Activated CD8-positive, alpha-beta memory T cell treated with anti-CD3 and anti-CD28 coated beads for 4 hours (primary cell): ENCODE measurements around the gene BCR.

Experiments
- DNase-seq, 2 donors: peaks; one replicate each; pipeline ENCODE4 v3.0.0-alpha.2; 2020; ENCODE audit warnings: low read depth in 2 of 2

BCR gene

DNA sequence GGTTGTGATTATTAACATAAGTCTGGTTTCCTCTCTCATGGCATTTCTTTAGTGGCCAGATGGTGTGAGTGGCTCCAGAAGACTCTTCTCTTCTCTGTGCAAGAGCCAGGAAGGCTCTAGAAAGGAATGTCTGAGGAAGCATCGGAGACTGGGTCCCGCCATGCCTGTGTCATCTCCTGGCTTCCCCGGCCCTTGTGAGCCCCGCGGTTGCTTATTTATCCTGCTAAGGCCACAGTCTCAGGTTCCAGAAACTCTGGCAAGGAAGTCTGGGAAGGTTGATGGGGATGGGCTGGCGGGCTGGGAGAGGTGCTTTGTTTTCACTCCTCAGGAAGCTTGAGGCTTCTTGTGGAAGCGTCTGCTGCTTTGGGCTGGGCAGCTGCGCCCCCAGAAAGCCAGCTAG is 18.9 kb downstream of the BCR start:
- no peak for DNase-seq

DNA sequence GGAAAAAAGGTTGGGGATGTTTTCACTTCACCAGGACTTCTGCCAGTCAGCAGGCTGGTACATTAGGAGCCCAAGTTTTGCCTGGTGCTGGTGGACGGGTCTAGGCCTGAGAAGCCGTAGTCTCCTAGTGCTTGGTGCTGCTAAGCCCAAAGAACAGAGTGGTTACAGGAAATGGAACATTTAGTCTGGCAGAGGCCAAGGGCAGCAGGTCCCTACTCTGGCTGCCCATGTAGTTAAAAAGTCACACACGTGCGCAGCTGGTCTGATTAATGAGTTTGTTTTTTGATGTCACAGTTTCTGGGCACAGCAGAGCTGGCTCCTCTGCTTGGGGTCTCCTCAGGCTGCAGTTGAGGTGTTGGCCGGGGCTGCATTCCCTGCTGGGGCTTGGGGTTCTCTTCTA is 20.6 kb downstream of the BCR start:
- no peak for DNase-seq

DNA sequence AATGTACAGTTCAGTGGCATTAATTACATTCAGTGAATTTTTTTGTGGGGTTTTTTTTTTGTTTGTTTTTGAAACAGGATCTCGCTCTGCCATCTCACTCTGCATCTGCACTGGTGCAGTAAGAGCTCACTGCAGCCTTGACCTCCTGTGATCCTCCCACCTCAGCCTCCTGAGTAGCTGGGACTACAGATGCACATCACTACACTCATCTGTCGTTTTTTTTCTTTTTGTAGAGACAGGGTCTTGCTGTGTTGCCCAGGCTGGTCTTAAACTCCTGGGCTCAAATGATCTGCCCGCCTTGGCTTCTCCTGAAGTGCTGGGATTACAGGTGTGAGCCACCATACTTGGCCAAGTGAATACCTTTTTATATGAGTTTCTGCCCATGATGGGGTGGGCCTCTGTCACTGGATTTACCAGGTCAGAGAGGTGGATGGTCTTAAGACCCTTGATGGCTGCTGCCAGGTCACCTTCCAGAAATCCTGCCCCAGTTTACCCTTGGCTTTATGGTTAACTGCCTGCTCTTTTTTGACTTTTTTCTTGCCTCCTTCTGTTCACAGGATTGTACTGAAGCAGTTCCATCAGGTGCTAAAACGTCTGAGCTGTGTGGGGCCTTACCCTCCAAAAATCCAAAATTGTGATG is 22.6 kb downstream of the BCR start:
- no peak for DNase-seq

DNA sequence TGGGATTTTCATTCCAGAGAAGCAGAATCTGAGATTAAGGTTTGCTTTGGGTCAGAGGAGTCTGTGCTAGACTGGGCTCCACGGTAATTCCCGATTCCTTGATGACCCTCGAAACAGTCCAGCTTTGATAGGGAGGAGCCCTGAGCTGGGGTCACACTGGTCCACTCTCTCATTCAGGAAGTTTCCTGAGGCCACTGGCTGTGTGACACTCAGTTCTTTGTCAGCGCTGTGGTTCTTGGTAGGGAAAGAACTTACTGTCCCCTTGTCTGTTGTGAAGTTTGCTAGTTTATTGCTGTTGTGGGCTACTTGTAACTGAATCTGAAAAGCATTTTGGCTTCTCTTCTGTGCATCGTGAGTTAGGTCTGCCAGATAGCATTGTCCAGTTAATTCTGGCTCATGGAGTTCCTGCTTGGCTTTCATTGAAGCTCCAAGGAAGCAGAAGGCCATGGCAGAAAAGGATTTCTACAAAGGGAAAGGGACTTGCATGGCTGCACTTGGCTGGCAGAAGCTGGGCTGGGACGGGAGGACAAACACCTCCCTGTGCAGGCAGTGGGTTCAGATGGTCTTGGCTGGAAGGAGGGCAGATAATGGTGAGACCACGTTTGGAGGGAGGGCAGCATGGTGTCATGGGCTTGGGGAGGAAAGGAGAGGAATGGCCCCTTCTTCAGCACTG is 23.3 kb downstream of the BCR start:
- DNase-seq, result no peak

DNA sequence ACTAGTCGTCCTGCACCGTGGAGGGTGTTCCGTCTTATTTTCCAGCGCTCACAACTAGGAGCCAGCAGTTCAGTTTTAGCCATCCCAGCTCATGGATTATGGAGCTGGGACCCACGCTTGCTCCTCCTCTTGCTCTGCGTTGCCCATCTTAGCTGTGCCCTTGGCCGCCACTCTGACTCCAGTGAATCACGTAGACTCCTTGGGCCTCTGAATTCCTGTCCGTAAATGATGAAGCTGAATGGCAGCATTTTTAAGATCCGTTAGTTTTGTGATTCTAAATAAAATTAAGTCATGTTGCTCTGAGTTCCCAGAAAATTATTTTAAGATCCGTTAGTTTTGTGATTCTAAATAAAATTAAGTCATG is 23.8 kb downstream of the BCR start:
- no peak for DNase-seq

DNA sequence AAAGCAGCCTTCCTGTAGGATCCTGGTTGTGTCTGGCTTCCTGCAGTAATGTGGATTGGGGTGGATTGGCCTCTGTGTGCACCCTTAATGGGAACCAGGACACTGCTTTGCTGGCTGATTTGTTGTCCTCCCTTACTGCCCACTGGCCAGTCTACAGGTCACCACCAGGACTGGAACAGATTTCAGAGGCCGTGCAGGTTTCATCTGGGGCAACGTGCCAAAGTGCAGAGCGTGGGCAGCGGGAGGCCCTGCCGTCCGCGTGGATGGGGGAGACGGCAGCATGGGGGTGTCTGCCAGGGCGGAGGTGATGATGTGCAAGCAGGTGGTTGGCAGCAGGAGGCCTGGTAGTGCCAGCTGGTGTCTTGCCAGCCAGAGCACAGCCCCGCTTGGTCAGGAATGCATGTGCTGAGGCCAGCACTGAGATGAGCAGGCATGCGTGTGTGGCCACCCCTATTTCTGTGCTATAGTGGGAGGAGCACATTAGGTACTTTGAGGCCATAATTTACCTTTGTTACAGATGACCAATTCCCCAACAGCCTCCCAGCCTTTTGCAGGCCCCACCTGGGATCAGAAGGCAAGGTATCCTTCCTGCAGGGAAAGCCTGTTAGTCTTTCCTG is 24.3 kb downstream of the BCR start:
- no peak for DNase-seq

DNA sequence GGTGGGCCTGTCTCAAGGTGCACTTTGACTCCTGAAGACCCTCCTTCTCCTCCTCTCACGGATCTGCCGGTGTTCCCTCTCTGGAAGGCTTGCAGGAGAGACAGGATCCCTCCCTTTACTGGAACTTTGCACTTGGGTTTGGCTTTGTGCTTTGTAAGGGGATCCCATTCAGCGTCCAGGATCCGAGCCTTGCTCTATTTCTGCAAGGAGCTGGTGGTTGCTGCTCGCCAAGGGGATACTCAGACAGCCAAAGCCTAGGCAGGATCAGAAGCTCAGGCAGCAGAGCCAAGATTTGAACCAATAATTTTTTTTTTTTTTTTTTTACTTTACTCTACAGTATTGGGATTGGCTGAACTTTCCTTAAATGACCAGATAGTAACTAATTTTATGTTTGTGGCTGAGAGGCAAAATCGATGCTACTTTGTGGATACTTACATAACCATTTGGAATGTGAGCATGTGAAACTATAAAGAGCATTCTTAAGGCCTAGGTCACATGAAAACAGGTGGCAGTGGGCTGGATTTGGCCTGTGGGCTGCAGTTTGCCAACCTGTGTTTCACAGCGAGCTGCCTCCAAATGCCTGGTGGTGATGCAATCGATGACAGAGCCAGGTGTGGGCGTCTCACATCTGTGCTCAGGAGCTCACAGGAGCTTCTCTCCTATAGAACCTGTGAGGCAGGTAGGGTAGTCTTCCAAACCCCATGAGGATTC is 25.2 kb downstream of the BCR start:
- DNase-seq, result no peak

DNA sequence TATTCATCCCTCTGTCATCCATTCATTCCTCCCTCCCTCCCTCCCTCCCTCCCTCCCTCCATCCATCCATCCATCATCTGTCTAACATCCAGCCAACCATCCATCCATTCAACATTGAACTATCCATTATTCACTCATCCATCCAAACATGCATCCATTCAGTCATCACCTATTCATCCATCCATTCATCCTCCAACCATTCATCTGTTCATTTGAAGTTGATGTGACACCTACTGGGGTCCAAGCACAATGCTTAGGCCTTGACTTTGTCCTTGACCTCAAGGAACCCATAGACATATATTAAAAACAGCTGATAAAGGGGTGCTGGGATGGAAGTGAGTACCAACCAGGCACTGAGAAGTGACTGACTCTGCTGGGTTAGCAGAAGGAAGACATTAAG is 26.6 kb downstream of the BCR start:
- no peak for DNase-seq

DNA sequence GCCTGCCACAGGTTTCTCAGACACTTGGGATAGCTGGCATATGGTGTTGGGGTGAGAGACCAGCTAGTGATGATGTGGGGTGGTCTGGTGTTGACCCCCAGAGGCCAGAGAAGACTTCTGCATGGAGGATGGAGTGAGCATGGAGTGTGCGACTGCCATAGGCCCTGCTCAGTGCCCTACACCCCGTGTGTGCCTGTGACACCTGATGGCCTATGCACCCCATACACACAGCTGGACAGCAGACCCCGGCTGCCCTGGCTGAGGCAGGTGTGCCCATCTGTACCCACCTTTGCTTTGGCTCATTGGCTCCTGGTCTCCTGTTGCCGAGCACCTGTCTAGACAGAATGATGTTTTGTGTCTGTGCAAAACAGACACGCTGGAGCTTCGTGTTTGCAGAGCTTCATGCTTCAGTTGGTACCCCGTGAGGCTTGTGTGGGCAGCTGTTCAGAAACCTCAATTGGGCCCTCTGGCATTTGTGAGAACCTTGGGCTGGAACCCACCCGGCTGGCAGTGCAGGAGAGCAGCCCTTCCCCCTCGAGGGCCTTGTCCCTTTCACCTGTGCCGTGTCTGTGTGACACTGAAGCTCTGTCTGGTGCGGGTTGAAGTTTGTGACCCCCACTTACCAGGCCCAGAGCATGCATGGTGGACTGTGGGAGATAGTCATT is 27.6 kb downstream of the BCR start:
- no peak for DNase-seq

DNA sequence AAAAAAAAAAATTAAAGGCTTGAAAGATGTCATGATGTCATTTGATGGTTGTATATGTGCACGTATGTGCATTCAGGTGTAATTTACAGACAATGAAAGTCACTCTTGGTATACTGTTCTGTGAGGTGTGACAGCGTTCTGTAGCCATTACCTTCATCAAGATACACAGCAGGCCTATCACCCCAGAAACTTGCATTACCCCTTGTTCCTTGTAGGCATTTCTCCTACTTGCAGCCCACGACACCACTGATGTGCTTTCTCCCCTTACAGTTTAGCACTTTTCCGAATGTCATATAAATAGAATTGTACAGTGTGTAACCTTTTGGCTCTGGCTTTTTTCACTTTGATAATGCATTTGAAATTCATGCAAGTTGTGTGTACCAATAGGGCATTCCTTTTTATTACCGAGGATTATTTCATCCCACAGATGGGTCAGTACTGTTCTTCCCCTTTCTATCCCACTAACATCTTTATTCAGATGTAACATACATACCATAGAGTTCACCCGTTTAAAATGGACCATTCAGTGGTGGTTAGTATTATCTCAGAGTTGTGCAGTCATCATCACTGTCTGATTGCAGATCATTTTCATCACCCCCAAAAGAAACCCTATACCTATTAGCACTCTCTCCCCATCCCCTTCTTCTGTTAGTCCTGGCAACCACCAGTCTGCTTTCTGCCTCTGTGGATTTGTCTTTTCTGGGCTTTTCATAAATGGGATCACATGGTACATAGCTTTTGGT is 30.3 kb downstream of the BCR start:
- no peak for DNase-seq

DNA sequence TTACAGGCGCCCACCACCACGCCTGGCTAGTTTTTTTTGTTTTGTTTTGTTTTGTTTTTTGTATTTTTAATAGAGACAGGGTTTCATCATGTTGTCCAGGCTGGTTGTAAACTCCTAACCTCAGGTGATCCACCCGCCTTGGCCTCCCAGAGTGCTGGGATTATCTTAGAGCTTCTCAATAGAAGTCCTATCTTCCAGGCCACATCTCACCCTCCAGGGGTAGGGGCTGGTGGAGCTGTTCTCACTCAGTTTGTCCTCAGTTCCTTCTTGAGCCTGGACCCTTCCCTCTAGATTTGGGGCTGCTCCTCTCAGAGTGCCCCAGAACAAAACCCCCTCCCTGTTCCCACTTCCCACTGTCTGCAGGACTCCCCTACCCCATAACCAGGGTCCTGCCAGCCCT is 31.3 kb downstream of the BCR start:
- no peak for DNase-seq

DNA sequence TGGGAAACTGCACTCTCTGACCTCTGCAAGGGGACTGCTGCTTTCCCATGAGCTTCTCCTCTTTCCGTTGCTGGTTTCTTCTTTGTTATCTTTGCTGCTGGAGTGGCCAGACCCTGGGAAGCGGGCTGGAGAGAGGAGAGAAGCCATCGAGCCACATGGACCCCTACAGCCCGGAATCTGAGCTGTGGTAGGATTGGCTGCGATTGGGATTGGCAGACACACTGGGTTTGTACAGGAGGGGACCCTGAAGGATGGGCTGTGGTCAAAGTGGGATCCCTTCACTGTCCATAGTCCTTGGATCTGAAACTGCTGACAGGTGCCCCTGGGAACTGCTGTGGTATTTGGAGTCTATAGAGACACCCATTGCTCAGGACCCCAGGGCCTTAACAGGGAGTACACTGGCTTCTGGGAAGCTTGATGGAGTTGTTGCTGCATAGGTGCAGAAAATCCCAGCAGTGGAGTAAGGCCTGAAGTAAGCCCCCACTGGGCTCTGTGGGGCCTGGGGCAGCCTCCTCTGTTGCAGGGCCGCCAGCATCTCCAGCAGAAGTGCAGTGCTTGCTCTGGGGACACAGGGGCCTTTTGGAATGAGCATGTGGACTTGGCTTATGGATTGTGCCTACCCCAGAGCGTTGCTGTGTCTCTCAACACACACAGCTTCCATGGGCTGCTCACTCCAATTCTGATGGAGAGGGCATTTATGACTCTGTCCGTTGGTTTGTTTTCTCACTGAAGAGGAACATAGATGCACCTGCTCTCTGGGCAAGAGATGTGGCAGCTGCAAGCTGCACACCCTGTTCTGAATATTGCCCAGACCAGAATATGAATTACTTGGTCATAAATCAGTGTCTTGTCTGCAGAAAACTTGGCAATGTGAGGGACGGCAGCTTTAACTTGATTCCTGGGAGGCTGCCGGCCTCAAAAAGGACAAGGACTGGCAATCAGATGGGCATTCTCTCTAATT is 32.0 kb downstream of the BCR start:
- no peak for DNase-seq

DNA sequence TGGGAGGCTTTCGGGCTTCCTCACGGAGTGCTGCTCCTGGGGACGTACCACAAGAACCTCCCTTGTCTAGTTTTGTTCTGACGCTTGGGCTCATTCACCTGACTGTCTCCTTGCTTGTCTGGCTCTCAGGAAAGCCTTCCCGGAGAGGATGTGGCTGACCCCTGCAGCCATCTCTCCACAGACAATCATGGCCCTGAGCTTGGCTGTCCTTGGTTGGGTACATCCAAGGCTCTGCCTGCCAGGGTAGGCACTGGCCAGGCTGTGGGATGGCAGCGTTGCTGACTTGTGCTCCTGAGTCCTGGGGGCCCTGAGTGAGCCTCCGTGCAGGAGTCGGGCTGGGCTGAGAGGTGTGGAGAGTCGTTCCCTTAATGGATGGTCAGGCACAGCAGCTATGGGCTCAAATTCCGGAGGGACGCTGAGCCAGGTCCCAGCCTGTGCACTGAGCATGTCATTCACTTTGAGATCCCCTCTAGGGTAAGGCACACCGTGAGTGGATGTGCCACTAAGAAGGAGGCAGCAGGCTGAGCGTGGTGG is 32.8 kb downstream of the BCR start:
- DNase-seq, result no peak

DNA sequence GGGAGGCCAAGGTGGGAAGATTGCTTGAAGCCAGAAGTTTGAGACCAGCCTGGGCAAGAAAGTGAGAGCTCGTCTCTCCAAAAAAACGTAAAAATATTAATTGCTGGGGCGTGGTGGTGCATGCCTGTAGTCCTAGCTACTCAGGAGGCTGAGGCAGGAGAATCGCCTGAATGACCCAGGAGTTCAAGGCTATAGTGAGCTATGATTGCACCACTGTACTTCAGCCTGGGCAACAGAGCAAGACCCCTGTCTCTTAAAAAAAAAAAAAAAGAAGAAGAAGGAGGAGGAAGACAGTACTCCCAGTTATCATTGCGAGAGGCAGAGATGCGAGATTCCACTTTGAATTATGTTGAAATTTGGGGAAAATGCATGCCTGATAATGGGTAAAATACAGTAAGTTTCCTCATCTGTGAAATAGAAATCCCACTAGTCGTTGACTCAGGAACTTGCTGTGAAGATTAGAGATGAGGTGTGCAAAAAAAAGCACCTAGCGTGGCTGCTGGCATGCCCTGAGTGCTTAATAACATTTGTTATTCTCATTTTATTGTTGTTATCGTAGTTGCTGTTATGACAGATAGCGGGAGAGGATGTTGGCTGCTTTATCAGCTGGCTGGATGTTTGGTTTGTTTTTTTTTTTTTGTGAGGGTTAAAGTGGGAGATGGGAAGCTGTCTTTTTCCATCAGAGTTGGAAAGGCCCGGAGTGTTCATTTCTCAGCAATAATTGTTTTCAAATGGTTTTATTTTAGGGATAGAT is 33.4 kb downstream of the BCR start:
- DNase-seq, result no peak

DNA sequence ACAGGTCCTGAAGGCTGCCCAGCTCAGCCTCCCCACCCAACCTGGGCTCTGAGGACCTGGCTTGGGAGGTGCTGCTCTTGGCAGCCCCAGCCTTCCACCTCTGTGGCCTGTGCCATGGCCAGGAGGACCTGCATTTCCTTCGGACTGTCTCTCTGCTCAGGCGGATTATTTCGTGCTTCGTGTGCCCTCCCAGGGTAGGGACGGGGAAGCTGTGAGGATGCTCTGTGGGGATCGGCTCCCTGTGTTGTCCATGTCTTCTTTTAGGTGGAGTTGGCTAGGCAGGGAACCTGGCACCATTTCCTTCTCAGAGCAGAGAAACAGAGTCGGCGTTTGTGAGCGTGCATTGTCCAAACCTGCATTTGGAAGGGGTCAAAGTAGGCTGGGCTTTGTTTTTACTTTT is 34.1 kb downstream of the BCR start:
- DNase-seq, result no peak

DNA sequence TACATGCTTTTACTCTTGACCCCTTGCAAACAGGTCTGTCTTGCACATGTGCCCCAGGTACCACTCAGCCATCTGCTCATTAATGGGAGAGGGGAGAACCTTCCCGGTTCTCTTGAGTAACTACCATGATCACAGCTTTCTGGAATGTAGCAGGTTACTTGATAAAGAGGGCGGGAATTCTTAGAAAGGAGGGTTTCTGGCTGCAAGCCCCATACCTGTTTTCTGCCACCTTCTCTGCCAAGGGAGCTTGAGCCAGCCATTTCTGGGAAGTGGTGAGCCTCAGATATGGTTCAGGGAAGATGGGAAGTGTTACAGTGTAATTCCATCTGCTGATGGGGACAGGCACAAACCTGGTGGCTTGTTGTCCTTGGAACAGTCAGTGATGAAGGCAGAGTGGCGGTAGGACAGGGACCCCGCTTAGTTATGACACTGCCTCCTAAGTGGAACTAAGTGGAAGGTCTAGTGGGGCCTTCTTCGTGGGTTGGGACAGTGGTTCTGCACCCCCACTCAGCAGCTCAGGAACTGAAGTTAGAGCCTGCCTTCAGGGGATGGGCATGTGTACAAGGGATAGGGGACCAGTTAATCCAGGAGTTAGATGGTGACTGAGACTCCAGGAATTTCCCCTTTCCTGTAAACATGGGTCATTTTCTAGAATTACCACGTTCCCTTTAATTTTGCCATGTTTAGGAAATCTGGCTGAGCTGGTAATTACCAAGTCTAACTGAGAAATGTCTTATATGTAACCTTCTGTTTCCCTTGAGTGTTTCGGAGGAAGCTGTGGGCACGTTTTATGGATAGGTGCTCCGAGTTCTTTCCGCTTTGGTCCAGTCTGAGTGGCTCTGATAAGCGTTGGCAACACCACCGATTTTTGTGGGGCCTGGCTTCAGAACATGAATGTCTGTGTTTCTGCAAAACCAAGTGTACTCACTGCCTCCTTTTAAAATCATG is 35.3 kb downstream of the BCR start:
- DNase-seq, result no peak

DNA sequence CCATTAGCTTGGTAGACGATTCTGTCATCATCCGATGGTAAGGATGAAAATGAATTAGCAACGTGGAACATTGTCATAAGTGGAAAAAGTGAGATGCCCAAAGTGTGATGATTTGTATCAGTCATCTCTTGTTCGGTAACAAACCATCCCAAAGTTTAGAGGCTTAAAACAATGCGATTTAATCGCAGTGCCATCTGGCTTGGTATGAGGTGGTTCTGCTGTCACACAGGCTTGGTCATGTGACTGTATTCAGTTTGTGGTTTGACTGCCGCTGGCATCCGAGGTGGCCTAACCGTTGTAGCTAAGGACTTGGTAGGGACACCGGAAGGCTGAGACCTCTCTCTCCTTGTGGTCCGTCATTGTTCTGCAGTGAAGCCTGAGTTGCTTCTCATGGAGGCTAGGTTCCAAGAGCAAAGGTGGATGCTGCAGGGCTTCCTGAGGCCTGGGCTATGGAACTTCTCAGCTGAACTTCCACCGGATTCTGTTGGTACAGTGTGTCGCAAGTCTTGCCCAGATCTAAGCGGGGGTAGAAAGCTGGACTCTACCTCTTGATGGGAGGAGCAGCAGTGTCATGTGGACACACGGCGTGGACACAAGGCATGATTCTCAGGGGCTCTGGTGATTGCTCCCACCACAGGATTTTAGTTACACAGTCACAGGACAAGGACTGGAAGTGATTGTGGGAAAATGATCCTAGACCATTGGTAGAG is 36.3 kb downstream of the BCR start:
- DNase-seq, result peak; percentile 17 to 38
